Measurements from ENCODE around the gene ATP8B1. TPM values are rescaled to one million over a fixed set of nuclear protein-coding genes. Genes with fewer than 3 reads are reported as not detected.

The ATP8B1 gene
- total RNA-seq, 4 donors from 2014 or later, result 21.6 to 32.1 (median 26.8) TPM

GRCh38 chr18:57835904-57836303 lies 32.8 kb upstream of the ATP8B1 start:
- intact Hi-C loops (cut with DNase I; ENCODE audit: low total_unique reads), result no loop called here
- no peak for DNase-seq (ENCODE audit: low spot score in 2 of 2)
- no peak overlapping the region for H3K4me3 ChIP-seq (ENCODE audit: low read depth, poor library complexity, severe bottlenecking)
- 84 to 94% methylated on average over 2 of the region's 2 CpGs for WGBS, 2 donors
- TF ChIP-seq CTCF (IDR thresholded peaks at IDR 0.05), result no peak
- no peak for TF ChIP-seq POLR2A (IDR thresholded peaks at IDR 0.05)

DNA sequence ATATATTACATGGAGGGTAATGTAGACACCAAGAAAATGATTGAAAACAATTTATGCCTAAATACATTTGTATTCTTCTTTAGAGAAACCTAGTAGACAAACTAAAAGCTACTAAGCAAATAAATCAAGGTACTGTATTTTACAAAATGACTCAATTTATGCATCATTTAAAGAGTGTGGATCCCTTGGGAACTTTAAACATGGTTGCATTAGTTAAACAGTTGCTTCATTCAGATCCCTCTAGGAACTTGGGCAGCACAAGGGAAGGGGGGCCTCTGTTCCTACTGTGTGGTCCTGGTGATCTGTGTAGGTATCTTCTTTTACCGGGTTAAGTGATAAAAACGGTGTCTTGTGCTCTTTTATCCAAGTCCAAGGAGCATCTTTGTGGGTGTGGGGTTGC lies 31.5 kb upstream of the ATP8B1 start:
- TF ChIP-seq CTCF (IDR thresholded peaks at IDR 0.05) (no peak), POLR2A (IDR thresholded peaks at IDR 0.05) (no peak)
- intact Hi-C loops (cut with DNase I; ENCODE audit: low total_unique reads), result no loop called here
- no peak for DNase-seq (ENCODE audit: low spot score in 2 of 2)
- H3K4me3 ChIP-seq (ENCODE audit: low read depth, poor library complexity, severe bottlenecking), result no peak overlapping the region
- WGBS, 2 donors, result 85 to 91% methylated on average over 2 of the region's 2 CpGs

DNA sequence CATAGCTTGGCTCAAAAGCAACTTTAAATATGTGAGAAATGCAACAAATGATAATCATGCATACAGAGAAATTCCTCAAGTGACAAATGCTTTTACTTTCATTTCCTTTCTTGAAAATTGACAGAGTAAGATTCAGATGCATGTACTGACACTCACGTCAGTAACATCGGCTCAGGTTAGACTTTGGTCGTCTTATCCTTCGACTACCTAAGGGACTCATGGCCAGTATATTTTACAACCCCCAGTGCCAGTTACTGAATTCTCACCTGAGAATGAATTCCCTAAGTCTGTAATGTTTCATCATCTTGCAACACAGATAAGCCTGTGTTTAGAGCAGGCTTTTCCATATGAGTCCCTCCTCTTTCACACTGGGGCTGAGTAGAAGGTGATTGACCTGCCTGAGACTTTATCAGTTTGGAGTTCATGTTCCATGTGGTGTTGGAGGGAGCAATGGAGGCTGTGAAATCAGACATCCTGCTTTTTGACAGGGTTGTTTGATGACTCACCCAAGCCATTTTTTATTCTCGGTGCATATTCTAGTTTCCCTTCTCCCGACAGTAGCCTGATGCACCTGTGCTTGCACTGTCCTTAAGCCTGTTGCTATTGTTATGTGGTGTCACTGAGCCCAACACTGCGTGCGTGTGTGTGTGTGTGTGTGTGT lies 30.5 kb upstream of the ATP8B1 start:
- intact Hi-C loops (cut with DNase I; ENCODE audit: low total_unique reads), result no loop called here
- H3K4me3 ChIP-seq (ENCODE audit: low read depth, poor library complexity, severe bottlenecking), result no peak overlapping the region
- TF ChIP-seq CTCF (IDR thresholded peaks at IDR 0.05), result no peak
- no peak for TF ChIP-seq POLR2A (IDR thresholded peaks at IDR 0.05)
- WGBS, 2 donors, result 57 to 59% methylated on average over 8 of the region's 8 CpGs
- no peak for DNase-seq (ENCODE audit: low spot score in 2 of 2)

GRCh38 chr18:57832730-57833129 lies 29.6 kb upstream of the ATP8B1 start:
- 92 to 98% methylated on average over 2 of the region's 2 CpGs for WGBS, 2 donors

DNA sequence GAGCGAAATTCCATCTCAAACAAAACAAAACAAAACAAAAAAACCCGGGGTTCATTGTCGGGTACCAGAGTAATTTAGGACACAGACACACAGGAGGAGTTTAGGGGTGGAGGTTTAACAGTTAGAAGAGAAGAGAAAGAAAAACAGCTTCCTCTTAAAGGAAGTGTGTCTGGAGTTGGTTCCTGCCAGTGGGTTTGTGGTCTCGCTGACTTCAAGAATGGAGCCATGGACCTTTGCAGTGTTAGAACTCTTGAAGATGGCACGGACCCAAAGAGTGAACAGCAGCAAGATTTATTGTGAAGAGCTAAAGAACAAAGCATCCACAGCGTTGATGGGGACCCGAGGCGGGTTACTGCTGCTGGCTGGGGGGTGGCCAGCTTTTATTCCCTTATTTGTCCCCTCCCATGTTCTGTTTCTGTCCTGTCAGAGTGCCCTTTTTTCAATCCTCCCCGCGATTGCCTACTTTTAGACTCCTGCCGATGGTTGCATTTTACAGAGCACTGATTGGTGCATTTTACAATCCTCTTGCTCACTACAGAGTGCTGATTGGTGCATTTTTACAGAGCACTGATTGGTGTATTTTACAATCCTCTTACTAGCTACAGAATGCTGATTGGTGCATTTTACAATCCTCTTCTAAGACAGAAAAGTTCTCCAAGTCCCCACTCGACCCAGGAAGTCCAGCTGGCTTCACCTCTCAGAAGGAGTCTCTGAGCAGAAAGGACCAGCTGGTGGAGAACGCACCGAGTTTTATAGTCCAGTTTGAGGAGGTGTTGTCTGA lies 28.7 kb upstream of the ATP8B1 start:
- DNase-seq (ENCODE audit: low spot score in 2 of 2), result no peak
- 86% methylated on average over 14 of the region's 14 CpGs for WGBS, 2 donors
- TF ChIP-seq POLR2A (IDR thresholded peaks at IDR 0.05), result no peak
- intact Hi-C loops (cut with DNase I; ENCODE audit: low total_unique reads), result no loop called here
- no peak overlapping the region for H3K4me3 ChIP-seq (ENCODE audit: low read depth, poor library complexity, severe bottlenecking)

More at GRCh38 chr18:57832730-57833129, 29.6 kb upstream of the ATP8B1 start:
- DNase-seq (ENCODE audit: low spot score in 2 of 2), result no peak
- intact Hi-C loops (cut with DNase I; ENCODE audit: low total_unique reads), result no loop called here
- no peak for TF ChIP-seq POLR2A (IDR thresholded peaks at IDR 0.05)
- no peak for TF ChIP-seq CTCF (IDR thresholded peaks at IDR 0.05)
- no peak overlapping the region for H3K4me3 ChIP-seq (ENCODE audit: low read depth, poor library complexity, severe bottlenecking)

GRCh38 chr18:57827646-57828045 lies 24.5 kb upstream of the ATP8B1 start:
- intact Hi-C loops (cut with DNase I; ENCODE audit: low total_unique reads), result no loop called here

More at GRCh38 chr18:57827646-57828045, 24.5 kb upstream of the ATP8B1 start:
- 76 to 90% methylated on average over 11 of the region's 11 CpGs for WGBS, 2 donors
- H3K4me3 ChIP-seq (ENCODE audit: low read depth, poor library complexity, severe bottlenecking), result no peak overlapping the region
- TF ChIP-seq CTCF (IDR thresholded peaks at IDR 0.05) (no peak), POLR2A (IDR thresholded peaks at IDR 0.05) (no peak)
- no peak for DNase-seq (ENCODE audit: low spot score in 2 of 2)
